Tibial artery (tissue), 4 donors: Measurements from ENCODE around the gene MICAL2.

ENCODE experiments used
- DNase-seq, 2 donors: peaks; one replicate each; pipeline ENCODE4 v3.0.0-alpha.2; 2019
- H3K27ac ChIP-seq, 2 donors: fragments of 200-600 bp; sonication (generic) in 1 of 2; 1 replicate in 1 of 2; 2 replicates in 1 of 2; pipeline ENCODE4 v1.5.1; 2018 to 2019; ENCODE audit warnings: mild to moderate bottlenecking in 1 of 2
- H3K27me3 ChIP-seq, 2 donors: fragments of 200-600 bp; sonication (generic) in 1 of 2; one replicate each; pipeline versions ENCODE4 v1.5.1 to v1.6.0; 2016 to 2019
- H3K36me3 ChIP-seq, 3 donors: fragments of 200-600 bp; sonication (generic) in 2 of 3; one replicate each; pipeline ENCODE4 v1.5.1; 2016 to 2019; ENCODE audit warnings: mild to moderate bottlenecking in 2 of 3
- H3K4me1 ChIP-seq, 4 donors: fragments of 200-600 bp; sonication (generic) in 2 of 4; 1 replicate in 3 of 4; 2 replicates in 1 of 4; pipeline ENCODE4 v1.5.1; 2016 to 2019
- H3K4me3 ChIP-seq, 2 donors: fragments of 200-600 bp; sonication (generic) in 1 of 2; 1 replicate in 1 of 2; 2 replicates in 1 of 2; pipeline ENCODE4 v1.5.1; 2018 to 2019; ENCODE audit warnings: mild to moderate bottlenecking in 2 of 2
- H3K9me3 ChIP-seq, 3 donors: fragments of 200-600 bp; sonication (generic) in 1 of 3; one replicate each; pipeline ENCODE4 v1.5.1; 2016 to 2019
- intact Hi-C: fragments of 100-400 bp; cut with DNase I; formaldehyde crosslinking; loops from one replicate; pipeline ENCODE4 v1.15.0; 2023; ENCODE audit warnings: low total_unique reads
- TF ChIP-seq, protein P1 (sequence below), 2 experiments: fragments of 200-600 bp in 1 of 2; fragments of 450-650 bp in 1 of 2; IDR thresholded peaks; one replicate each; pipeline ENCODE4 v1.5.1; 2017 to 2019; ENCODE audit warnings: antibody characterized with exemption in 2 of 2, mild to moderate bottlenecking in 1 of 2, moderate library complexity in 1 of 2

Gene MICAL2, protein sequence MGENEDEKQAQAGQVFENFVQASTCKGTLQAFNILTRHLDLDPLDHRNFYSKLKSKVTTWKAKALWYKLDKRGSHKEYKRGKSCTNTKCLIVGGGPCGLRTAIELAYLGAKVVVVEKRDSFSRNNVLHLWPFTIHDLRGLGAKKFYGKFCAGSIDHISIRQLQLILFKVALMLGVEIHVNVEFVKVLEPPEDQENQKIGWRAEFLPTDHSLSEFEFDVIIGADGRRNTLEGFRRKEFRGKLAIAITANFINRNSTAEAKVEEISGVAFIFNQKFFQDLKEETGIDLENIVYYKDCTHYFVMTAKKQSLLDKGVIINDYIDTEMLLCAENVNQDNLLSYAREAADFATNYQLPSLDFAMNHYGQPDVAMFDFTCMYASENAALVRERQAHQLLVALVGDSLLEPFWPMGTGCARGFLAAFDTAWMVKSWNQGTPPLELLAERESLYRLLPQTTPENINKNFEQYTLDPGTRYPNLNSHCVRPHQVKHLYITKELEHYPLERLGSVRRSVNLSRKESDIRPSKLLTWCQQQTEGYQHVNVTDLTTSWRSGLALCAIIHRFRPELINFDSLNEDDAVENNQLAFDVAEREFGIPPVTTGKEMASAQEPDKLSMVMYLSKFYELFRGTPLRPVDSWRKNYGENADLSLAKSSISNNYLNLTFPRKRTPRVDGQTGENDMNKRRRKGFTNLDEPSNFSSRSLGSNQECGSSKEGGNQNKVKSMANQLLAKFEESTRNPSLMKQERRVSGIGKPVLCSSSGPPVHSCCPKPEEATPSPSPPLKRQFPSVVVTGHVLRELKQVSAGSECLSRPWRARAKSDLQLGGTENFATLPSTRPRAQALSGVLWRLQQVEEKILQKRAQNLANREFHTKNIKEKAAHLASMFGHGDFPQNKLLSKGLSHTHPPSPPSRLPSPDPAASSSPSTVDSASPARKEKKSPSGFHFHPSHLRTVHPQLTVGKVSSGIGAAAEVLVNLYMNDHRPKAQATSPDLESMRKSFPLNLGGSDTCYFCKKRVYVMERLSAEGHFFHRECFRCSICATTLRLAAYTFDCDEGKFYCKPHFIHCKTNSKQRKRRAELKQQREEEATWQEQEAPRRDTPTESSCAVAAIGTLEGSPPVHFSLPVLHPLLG

DNA sequence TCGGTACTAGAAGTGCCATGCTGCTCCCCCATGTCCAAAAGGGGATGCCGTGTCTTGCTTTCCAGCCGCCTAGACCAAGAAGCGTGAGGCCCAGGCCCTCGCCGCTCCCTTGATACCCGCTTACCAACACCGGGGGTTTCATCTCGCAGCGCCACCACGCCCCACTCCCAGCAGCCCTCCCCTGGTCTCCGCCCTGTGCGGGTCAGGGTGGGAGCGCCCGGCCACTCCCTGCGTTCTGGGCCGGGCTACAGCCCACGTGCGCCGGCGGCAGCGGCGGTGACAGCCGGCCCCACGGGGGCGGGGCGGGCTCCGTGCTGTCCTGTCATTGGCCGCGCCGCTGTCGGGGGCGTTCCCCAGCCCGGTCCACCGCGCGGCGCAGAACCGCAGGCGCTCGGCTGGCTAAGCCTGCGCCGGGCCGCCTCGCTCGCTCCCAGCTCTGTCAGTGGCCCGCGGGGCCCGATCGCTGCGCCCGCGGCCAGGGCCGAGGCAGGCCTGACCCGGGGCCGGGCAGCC is at the start of gene MICAL2:
TSS of gene MICAL2 (plus strand) at position 390 of the 513 bp plus-strand sequence. CDS start 51,566 bp downstream, outside the sequence.
- TF ChIP-seq, protein P1, sequence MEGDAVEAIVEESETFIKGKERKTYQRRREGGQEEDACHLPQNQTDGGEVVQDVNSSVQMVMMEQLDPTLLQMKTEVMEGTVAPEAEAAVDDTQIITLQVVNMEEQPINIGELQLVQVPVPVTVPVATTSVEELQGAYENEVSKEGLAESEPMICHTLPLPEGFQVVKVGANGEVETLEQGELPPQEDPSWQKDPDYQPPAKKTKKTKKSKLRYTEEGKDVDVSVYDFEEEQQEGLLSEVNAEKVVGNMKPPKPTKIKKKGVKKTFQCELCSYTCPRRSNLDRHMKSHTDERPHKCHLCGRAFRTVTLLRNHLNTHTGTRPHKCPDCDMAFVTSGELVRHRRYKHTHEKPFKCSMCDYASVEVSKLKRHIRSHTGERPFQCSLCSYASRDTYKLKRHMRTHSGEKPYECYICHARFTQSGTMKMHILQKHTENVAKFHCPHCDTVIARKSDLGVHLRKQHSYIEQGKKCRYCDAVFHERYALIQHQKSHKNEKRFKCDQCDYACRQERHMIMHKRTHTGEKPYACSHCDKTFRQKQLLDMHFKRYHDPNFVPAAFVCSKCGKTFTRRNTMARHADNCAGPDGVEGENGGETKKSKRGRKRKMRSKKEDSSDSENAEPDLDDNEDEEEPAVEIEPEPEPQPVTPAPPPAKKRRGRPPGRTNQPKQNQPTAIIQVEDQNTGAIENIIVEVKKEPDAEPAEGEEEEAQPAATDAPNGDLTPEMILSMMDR (IDR thresholded peaks at IDR 0.05) = no peak
- Histone ChIP-seq H3K4me1 (peaks cover 0 to 48% (median 30%) of the 10 kb centered on the region in 4 donors), H3K27me3 (no peaks in the 10 kb centered on the region), H3K36me3 (no peaks in the 10 kb centered on the region), H3K27ac (peak within 1 kb of the TSS; percentile 94 to 99), H3K4me3 (peak within 1 kb of the TSS; percentile 89 to 95), H3K9me3 (no peaks in the 10 kb centered on the region)
- DNase-seq = peak; percentile 87 to 94
- intact Hi-C loops = no loop called here

DNA sequence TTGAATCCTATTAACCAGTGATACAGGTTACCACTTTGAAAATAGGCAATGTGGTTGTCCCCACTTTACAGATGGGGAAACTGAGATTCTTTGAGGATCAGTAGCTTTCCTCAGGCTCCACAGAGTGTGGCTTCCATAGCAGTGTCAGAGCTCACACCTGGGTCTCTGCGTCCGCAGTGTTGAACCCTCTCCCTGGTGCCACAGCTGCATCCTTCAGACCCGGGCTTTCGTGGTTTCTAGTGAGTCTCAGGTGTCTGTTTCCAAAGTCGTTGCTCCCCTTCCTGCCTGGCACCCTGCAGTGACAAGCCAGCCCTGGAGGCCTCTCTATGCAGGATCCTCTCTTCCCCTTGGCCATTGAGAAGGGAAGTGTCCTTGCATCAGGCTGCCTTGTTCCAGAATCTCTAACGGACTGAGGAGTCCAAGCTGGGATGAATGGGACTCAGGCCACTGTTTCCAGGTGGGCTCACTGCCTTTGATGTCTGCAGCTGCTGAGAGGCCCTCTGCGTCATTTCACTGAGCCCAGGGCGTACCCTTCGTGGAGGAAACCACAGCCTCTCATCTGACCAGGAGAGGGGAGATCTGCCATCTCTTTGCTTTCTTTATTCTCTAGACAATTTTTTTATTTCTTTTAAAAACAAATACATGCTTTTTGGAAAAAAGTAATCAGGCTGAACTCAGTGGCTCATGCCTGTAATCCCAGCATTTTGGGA is 48.4 kb upstream of the MICAL2 start:
- Histone ChIP-seq H3K4me1 (peaks cover 0 to 13% (median 8%) of the 10 kb centered on the region in 4 donors), H3K36me3 (no peaks in the 10 kb centered on the region), H3K4me3 (no peak overlapping the region), H3K9me3 (no peaks in the 10 kb centered on the region), H3K27ac (no peak overlapping the region), H3K27me3 (no peaks in the 10 kb centered on the region)
- TF ChIP-seq, protein P1 (IDR thresholded peaks at IDR 0.05) = no peak
- no peak for DNase-seq
- intact Hi-C loops = no loop called here

DNA sequence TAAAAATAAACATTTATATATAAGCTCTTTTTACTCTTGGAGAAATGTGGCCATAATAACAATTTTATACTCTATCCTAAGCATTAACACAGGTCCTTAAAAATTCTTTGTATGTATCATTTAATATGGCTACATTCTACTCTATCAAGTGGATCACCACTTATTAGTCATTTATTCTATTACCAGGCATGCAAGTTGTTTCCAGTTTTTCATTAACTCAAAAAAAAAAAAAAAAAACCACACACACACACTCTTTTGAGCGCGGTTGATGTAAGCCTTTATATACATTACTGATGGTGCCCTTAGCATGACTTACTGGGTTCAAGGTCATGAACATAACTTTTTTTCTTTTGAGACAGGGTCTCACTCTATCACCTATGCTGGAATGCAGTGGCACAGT is 47.1 kb upstream of the MICAL2 start:
- Histone ChIP-seq H3K27me3 (no peaks in the 10 kb centered on the region), H3K4me1 (peaks cover 0 to 25% (median 18%) of the 10 kb centered on the region in 4 donors), H3K4me3 (no peak overlapping the region), H3K9me3 (no peaks in the 10 kb centered on the region), H3K27ac (no peak overlapping the region), H3K36me3 (no peaks in the 10 kb centered on the region)
- TF ChIP-seq, protein P1 (IDR thresholded peaks at IDR 0.05) = no peak
- no peak for DNase-seq
- intact Hi-C loops = no loop called here

DNA sequence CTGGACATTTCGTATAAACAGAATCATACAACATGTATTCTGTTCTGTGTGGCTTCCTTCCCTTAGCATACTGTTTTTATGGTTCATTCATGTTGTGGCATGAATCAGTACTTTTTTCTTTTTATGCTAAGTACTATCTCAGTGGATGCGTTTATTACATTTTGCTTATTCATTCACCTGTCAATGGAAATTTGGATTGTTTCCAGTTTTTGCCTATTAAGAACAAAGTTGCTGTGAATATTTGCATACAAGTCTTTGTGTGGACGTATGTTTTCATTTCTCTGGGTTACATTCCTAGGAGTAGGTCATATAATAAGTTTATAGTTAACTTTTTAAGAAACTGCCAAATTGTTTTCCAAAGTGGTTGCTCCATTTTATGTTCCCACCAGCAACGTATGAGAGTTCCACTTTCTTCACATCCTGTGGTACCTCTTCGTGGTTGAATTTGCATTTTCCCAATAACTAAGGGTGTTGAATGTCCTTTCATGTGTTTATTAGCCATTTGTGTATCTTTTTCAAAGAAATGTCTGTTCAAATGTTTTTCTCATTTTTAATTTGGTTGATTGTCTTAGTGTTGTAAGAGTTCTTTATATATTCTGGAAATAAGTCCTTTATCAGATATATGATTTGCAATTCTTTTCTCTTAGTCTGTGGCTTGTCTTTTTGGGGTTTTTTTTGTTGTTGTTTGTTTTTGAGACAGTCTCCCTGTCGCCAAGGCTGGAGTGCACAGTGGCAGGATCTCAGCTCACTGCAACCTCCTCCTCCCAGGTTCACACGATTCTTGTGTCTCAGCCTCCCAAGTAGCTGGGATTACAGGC is 46.0 kb upstream of the MICAL2 start:
- Histone ChIP-seq H3K36me3 (no peaks in the 10 kb centered on the region), H3K4me3 (no peak overlapping the region), H3K4me1 (peaks cover 0 to 25% (median 18%) of the 10 kb centered on the region in 4 donors), H3K27me3 (no peaks in the 10 kb centered on the region), H3K9me3 (no peaks in the 10 kb centered on the region), H3K27ac (no peak overlapping the region)
- TF ChIP-seq, protein P1 (IDR thresholded peaks at IDR 0.05) = no peak
- intact Hi-C loops = no loop called here
- no peak for DNase-seq
